ENCODE measurements around the gene ZNF544. TPM values are rescaled to one million over a fixed set of nuclear protein-coding genes. Genes with fewer than 3 reads are reported as not detected.
A peak's percentile ranks its signal among the peaks of the same experiment; 100 is the strongest.

ZNF544 gene
- total and polyA plus RNA-seq, 2 of the 8 experiments (the other 6 are each of a cell fraction or from before 2014, with no cell fraction given), result 48.8 to 60.8 TPM

GRCh38 chr19:58261968-58262921 lies 33.5 kb downstream of the ZNF544 start (continued):
- no peak for TF ChIP-seq CHD7 (IDR thresholded peaks at IDR 0.05; ENCODE audit: insufficient replicate concordance, low read length)
- no peak for TF ChIP-seq SP1 (IDR thresholded peaks at IDR 0.05; ENCODE audit: low read depth, low read length)
- peak; percentile 66; the same call in 1 of the 2 replicates for TF ChIP-seq CBX5 (IDR thresholded peaks at IDR 0.05; ENCODE audit: low read depth, low read length)
- no peak for TF ChIP-seq E2F6 (IDR thresholded peaks at IDR 0.05)
- TF ChIP-seq KDM4A (IDR thresholded peaks at IDR 0.05; ENCODE audit: low read depth, low read length, severe bottlenecking), result no peak
- no peak for TF ChIP-seq SIX5 (IDR thresholded peaks at IDR 0.05; ENCODE audit: low read depth, low read length)
- TF ChIP-seq ASH2L (IDR thresholded peaks at IDR 0.05; ENCODE audit: low read length), result no peak
- no peak for TF ChIP-seq SUZ12 (IDR thresholded peaks at IDR 0.05; ENCODE audit: low read length)
- no peak for TF ChIP-seq CTBP2 (IDR thresholded peaks at IDR 0.05; ENCODE audit: borderline replicate concordance, insufficient read depth, insufficient read length, low read length)

All from H1 (cell line).